HG02610 (cell line): ENCODE results near the gene ASTN2.

Experiments
- ATAC-seq: cut with Tn5 transposase; IDR thresholded peaks from one replicate; pipeline ENCODE4 v1.9.1; 2021; ENCODE audit warnings: mild to moderate bottlenecking, moderate library complexity; ENCODE audit not compliant: unreplicated experiment

Gene ASTN2

DNA sequence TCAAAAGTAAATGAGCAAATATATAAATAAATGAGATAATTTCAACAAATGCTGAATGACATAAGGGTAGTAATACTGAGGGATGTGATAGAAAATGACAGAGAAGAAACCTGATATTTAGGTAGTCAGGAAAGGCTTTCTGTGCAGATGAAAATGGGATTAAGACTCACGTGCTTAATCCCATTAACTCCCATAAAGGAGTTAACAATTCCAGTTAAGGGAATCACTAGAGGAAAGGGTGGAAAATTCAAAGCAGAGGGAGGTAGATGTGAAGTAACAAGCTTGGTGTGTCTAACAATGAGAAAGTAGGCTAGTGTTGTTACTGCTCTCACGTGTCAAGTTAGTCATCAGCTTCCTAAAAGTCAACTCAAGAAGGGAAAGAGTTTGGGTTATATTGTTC is 818.2 kb downstream of the ASTN2 start:
- ATAC-seq, result no peak

DNA sequence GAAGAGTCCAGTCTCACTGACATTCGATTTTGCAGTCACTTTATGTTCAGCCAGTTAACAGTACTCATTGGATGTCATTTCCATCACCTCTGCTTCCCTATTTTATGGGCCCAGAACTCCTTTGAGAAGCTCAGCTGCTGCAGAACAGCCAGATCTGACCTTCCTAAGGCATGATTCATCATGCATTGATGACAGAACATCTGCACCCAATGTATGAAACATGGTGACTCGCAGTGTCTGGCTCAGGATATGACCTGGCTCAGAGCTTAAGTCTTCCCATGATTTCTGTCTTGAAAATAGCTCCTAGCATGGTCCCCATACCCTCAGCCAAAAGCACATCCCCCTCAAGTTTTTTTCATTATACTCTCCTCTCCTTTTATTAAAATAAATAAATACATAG is 820.3 kb downstream of the ASTN2 start:
- ATAC-seq, result no peak

DNA sequence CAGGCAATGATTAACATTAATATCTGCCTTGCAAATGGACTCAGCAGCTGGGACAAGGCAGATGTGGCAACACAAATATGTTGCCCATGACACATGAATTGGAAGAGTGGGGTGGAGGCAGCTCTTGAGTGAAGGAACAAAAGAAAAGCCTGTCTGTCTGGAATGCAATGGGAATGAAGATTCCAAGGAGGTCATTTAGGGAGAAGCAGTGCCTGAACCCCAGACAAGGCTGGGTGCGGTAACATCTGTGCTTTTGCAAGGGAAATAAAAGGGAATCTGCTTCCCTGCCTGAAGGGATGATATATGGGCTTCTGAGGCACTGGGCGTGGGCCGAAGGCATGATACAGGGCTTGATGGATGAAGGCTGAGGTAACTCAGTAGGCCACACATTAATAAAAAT is 821.9 kb downstream of the ASTN2 start:
- ATAC-seq, result no peak

DNA sequence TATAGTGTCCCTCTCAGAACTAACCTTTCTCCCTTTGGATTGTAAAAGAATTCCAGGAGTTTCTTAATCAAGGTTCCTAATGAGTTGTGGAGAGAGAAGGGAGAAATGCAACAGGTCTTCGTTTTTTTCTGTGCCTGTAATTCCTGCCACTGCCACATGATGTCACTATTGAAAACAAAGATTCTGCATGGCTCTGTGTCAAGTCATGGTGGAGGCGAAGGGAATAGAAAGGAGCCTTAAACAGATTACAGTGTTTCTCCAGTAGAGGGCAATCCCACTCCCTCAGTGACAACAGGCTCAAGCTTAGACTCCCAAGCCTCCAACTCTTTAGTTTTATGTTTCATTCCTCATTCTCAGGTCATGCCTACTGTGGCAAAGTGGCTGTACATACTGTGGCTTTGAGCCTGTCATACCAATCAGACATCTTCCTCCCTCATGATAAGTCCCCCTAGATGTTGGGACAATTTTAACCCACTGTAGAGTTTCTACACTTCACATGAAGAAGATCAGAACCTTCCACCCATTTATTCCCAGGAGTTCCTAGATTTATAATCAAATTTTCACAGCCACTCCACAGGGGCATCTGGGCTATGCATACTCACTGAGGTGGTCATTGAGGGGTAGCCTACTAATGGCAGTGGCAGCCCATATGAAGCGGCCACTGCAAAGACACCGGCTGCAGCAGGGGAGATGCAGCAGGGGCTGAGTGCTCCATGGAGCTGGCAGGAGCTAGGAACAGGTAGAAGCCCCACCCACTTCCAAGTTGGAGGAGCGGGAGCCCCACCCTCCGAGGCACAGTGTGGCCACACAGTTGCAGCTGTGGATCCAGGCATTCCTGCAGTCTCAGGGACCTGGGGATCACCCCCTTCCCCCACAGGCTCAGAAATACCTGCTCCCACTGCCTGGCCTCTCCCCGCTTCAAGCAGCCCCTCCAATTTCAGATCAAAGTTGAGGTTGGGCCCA is 825.2 kb downstream of the ASTN2 start:
- no peak for ATAC-seq

DNA sequence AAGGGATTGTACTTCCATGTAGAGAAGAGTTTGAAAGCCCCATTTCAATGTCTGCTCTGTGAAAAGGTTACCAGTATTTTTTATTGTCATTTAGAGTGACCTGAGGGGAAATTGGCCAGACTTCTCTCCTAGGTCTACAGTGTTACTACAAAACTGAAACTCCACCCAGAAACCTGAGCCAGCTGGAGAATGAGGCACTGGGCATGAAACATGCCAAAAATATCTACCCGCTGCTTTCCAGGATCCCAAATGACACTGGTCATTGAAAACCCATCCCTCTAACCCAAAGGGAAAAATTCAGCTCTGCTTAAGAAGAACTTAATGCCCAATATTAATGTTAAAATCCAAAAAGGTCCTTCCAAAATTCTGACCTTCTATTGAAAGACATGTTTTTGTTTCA is 826.9 kb downstream of the ASTN2 start:
- no peak for ATAC-seq

DNA sequence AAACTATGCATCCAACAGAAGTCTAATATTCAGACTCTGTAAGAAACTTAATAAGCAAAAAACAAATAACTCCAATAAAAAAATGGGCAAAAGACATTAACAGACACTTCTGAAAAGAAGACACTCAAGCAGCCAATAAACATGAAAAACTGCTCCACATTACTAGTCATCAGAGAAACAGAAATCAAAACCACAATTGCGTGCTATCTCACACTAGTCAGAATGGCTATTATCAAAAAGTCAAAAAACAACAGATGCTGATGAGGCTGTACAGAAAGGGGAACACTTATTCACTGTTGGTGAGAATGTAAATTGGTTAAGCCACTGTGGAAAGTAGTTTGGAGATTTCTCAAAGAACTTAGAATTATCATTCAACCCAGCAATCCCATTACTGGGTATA is 829.0 kb downstream of the ASTN2 start:
- no peak for ATAC-seq

DNA sequence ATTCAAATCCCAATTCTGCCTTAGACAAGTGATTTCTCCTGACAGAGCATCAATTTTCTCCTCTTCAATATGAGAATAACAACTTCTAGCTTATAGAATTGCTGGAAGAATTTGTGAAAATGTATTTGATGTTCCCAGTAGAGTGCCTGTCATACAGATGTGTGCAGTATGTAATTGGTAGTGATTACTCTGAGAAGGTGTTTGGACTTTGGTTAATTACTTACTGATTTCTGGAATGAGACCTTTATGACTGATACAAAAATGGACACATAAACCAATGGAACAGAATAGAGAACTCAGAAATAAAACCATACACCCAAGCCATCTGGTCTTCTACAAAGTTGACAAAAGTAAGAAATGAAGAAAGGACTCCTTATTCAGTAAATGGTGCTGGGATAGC is 829.7 kb downstream of the ASTN2 start:
- ATAC-seq, result no peak

DNA sequence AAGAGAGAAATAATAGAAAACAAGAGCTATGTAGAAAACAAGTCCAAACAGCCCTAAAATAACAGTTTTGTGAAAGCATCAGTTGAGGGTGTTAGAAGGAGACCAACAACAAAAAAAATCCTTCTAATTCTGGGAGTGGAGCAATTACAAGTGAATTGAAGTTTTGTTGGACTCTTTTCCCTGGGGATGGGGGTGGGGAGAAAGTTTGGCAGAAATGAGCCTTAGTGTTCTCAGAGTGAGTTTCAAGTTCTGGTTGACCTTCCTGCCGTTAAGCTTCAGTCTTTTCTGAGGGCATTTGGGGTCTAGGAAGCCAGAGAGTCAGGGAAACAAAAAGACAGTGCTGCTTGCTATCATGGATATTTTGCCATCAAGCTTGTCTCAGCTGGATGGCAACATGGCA is 834.0 kb downstream of the ASTN2 start:
- no peak for ATAC-seq

DNA sequence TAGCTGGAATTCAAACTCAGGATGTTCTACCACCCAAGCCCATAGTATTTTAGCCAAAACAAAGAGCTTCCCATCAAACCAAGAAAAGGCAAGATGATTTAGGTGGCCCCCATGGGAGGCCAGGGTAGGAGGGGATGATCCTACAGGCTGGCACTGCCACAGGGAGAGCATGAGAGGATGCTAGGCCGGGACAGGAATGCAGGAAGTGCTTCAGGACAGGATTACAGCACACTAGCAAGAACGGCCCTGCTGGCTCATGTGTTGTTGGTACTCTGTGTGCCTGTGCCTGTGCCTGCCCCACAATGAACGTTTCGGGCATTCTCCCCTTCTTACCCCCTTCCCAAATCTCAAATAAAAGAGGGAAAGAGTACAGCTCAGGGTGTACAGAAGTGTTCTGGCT is 838.5 kb downstream of the ASTN2 start:
- no peak for ATAC-seq

DNA sequence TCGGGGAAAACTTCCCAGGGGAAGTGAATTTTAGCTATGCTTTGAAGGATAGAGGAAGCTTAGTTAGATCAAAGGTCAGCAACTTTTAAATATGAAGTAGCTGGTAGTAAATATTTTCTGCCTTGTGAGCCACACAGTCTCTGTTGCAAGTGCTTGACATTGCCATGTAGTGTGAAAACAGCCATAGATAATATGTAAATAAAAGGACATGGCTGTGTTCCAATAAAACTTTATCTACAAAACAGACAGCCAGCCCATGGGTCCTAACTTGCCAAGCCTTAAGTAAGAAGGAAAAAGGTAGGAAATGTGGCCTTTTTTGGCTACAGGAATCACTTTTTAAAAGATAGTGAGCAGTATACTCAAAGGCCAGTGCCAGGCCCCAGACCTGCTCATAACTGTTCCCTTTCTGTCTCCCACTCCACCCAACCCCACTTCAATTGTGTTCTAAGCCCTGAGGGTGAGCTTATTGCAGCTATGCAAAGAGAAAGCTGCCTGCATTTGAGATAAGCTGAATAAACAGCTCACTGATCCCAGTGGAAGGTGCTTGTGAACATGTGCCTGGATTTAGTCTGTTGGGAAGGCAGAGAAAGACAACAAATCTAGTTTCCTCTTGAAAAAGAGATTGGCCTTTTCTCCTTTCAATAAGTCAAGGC is 840.7 kb downstream of the ASTN2 start:
- no peak for ATAC-seq

DNA sequence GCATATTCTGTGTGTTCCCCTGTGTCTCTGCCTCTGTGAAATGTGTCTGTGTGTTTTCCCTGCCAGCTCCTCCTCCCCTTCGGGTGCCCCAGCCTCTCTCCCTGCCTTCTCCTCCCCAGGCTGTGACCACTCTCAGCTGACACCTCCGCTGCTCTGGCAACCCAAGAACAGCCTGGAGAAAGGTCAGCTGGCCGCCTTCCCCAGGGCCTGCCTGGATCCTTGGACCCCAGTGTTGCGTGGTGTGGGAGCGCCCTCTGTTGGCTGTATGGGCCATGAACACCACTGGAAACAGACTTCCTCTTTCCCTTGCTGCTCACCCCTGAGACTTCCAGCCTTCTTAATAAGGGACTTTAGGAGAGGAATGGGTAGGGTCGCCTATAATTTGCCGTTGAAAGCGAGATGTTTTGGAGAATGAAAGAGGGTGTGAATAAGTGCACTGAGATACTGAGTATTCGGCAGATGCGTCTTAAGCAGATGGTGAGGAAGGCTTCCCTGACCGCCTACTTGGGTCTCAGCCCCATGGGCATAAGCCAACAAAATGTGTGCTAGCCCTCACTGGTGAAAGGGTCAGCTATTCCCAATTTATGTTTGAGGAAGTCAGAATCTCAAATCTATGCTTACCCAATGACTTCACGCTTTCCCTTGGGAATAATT is 842.6 kb downstream of the ASTN2 start:
- peak; percentile 43 for ATAC-seq

DNA sequence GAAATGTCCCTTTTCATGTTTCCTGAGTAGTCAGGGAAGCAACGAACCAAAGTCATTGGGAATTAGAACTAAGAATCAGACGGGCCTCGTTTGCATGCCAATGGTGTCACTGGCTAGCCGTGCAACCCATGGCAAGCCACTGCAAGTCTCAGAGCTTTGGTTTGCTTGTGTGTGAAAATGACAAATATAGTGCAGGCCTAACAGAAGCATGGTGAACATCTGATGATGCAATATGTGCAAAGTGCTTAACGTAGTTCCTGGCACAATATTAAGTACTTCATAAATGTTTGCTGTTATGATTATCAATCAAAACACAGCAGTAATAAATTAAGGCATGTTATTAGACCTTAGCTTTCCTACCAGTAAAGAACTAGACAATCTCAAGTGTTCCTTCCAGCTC is 845.7 kb downstream of the ASTN2 start:
- ATAC-seq, result no peak

DNA sequence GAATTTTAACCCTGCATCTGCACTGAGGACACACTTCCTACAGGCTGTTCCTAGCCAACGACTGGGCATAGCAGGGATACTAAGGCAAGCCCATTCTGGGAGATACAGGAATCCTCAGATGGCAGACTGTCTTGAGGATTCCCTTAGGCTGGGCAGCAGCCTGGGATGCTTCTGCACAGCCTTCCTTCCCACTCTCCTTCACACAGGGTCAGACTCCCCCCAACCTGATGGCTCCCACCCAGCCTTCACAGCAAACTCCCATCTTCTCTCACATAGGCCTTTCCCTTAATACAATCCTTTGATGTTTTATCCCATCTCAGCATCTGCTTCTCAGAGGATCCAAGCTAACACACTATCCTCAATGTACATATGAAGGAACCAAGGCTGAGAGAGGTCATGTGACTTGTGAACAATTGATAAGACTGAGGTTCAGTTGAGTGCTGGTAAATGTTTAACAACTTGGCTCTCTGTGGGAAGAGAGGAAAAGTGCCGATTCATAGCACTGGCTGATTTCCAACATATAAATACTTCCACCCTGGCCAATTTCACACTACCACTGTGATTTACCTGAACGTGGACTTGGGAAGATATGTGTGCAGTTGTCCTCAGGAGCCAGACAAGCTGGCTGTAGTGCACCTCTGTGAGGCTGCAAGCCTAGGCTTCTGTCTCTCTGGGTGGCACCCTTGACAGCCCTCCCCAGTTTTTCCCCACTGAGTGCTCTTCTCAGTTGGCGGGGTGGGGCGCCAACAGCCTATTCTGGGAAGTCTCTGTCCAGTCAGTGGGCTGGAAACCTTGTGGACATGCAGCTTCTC is 848.0 kb downstream of the ASTN2 start:
- no peak for ATAC-seq

DNA sequence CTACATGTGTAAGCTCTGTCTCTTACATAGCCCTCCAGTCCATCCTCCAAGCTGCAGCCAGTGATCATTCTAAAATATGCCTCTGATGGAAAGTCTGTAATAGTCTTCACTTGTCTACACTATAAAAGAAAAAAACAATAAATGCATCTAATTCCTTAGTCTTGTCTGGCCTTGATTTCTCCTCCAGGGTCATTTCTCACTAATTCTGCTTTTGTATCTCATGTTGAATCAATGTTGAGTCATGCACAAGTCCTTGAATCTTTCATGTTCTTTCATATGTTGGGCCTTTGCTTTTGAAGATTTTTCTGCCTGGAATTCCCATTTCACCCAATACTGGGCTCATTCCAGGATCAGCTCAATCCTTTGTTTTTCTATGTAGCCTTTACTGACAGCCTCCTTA is 848.9 kb downstream of the ASTN2 start:
- no peak for ATAC-seq

DNA sequence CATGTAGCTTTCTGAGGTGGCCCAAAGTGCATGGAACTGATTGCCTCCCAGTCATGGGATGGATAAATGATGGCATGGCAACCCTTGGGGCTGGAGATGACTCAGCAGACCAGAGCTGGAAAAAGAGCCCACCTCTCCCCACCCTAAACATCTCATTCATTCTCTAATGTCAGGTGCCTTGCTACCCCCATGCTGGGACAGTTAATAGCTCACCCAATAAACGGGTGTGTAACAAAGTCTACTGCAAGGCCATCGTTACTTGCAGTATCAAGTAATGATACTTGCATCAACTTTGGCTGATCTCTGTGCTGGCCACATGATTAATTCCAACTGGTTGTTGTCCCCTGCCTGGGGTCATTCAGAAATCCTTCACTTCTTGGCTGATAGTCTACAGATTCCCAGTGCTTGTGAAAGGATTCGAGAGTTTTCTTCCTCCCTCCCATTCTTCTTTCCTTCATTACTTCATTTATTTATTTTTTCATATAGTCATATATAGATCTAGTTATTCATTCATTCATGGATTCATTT is 850.5 kb downstream of the ASTN2 start:
- ATAC-seq, result no peak

DNA sequence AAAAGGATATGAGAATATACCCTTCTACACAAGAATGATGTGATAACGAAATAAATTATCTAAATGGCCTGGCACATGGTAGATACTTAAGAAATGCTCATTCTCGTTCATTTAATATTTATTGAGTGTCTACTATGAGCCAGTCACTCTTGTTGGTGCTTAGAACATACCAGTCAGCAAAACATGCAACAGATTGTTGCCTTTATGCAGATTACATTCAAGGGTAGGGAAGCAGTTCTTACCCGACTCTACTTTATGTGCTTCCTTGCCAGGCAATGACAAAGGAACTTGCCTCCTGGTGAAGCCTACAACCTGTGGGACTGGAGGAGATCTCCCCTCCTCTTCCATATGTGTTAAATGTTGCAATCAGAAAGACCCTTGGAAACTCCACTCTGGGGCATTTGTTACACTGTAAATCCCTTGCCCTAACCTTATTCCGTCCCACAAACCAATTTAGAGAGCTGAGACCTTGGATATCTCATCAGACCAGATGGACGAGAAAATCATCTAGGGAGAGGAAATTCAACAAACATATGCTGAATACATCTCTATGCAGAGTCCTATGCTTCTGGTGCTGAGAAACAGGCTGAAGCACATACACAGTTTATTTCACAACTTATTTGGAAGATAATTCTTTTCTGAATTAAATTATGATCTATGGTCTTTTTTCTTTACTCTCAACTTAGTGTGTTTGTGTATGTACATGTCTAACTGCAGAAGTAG is 855.9 kb downstream of the ASTN2 start:
- no peak for ATAC-seq

DNA sequence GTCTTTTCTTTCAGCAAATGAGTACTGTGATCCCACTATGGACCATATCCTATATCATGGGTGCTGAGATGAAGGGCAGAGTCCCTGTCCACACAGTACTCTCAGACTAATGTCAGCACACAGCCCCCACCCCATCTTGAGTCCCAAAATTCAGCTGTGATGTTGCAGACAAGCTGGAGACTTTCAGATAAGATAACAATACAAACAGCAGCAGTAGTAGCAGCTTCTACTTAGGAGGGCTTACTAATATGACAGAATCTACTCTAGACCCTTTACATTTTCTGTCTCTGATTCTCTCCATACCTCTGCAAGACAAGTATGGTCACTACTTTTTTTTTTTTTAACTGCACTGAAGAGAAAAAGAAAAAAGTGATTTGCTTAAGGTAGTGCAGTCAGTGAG is 856.8 kb downstream of the ASTN2 start:
- no peak for ATAC-seq

DNA sequence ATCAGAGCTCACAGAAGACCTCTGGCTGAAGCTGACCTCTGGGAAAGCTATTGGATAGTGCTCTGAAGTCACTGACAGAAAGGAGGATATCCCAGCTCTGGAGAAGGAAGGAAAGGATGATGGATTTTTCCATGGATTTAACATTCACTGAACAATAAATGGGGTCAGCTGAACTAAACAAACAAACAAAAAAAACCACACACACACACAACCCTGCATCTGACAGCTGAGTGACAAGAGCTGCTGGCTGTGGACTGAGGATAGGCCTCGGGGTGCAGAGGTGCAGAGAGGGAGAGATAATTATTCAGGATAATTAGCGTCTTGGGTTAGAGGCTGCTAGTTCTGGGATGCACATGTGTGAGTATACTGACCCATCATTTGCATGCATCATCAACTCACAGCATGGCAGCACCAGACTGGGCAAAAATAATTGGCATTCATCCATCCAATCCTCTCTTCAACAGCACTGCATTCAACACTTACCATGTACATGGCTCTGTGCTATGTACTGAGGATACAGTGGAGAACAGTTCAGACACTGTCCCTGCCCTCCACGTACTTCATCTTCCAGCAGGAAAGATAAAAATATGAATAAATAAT is 859.2 kb downstream of the ASTN2 start:
- no peak for ATAC-seq

DNA sequence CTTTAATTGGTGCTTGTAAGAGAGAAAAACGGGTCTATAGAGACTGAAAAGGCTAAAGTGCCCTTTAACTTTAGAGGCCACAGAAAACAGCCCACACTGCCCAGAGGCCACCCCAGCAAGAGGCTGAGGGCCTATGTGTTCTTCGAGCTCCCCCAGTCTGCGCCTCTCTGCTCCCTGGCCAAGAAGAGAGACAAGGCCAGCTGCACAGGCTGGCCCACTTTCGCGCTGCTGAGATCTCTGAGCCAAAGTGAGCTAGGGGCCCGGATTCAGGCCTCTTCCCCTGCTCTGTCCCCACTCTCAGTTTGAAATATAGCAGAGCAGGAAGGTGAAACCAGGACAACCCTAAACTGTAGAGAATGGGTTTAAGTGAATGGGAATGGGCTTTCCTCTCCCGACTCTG is 859.7 kb downstream of the ASTN2 start:
- no peak for ATAC-seq
